ENCODE measurements around the gene YARS1. TPM values are rescaled to one million over a fixed set of nuclear protein-coding genes. Genes with fewer than 3 reads are reported as not detected.

Gene YARS1
- total and polyA plus RNA-seq, 2 of the 13 experiments (the other 11 are each of a cell fraction or from before 2014, with no cell fraction given): 50.1 to 113 TPM

GRCh38 chr1:32831878-32832277 is 14.7 kb upstream of the YARS1 start:
- BruUV-seq (replicated peaks): no TSS peak
- intact Hi-C loops (cut with micrococcal nuclease; ENCODE audit: unreplicated experiment) (no loop called here), in situ Hi-C loops (cut with HindIII; ENCODE audit: extremely low pct_ligation_motif_present, low pct_unique_long_range_greater_than_20kb) (no loop called here)
- Histone ChIP-seq H3K4me1 (ENCODE audit: insufficient read depth, low read length) (no peaks in the 10 kb centered on the region), H3K27ac (ENCODE audit: extremely low read length, insufficient read depth, low read length) (no peak overlapping the region), H3K9me3 (ENCODE audit: low read length) (no peaks in the 10 kb centered on the region), H3K9ac (ENCODE audit: insufficient read depth, low read depth, low read length) (no peak overlapping the region), H3K79me2 (ENCODE audit: insufficient read depth, low read length) (no peaks in the 10 kb centered on the region), H4K20me1 (ENCODE audit: insufficient read depth, low read length) (no peaks in the 10 kb centered on the region), H3K4me3 (replicated peaks in 1 of 3; ENCODE audit: insufficient read depth in 1 of 3, low read depth in 2 of 3, low read length in 3 of 3) (no peak overlapping the region), H3K27me3 (ENCODE audit: control insufficient read depth in 1 of 2, insufficient read depth in 2 of 2, low read length in 2 of 2) (no peaks in the 10 kb centered on the region), H3K4me2 (ENCODE audit: low read depth, low read length) (no peak overlapping the region), H2AFZ (ENCODE audit: low read length) (no peak overlapping the region), H3K36me3 (replicated peaks in 1 of 2; ENCODE audit: control insufficient read depth in 1 of 2, insufficient read depth in 2 of 2, low read length in 2 of 2) (peaks cover 7 to 26% of the 10 kb centered on the region in 2 experiments)
- FAIRE-seq (no peak), DNase-seq (ENCODE audit: low spot score) (no peak), ATAC-seq (no peak)
- ChIA-PET POLR2A (no interaction called here), CTCF (ENCODE audit: low intra/inter-chr PET ratio, low total read pairs) (no interaction called here)
- WGBS (ENCODE audit: low lambda C conversion rate): 97% methylated on average over 1 of the region's 1 CpG
- TF ChIP-seq ETV5 (CRISPR knock-in tag; IDR thresholded peaks at IDR 0.05; ENCODE audit: borderline replicate concordance) (no peak), MAF1 (CRISPR knock-in tag; IDR thresholded peaks at IDR 0.05; ENCODE audit: borderline replicate concordance) (no peak), CERS6 (CRISPR knock-in tag; IDR thresholded peaks at IDR 0.05) (no peak), IKZF5 (CRISPR knock-in tag; IDR thresholded peaks at IDR 0.05) (no peak), ZBTB25 (CRISPR knock-in tag; IDR thresholded peaks at IDR 0.05) (no peak), ZNF230 (CRISPR knock-in tag; IDR thresholded peaks at IDR 0.05) (no peak), ZFP62 (CRISPR knock-in tag; IDR thresholded peaks at IDR 0.05) (no peak), ZBTB43 (CRISPR knock-in tag; conservative IDR thresholded peaks at IDR 0.05) (no peak), TCF7 (IDR thresholded peaks at IDR 0.05; ENCODE audit: low read depth) (no peak), FOXO1 (CRISPR knock-in tag; IDR thresholded peaks at IDR 0.05) (no peak), ZNF567 (CRISPR knock-in tag; IDR thresholded peaks at IDR 0.05; ENCODE audit: borderline replicate concordance) (no peak), SIX1 (CRISPR knock-in tag; IDR thresholded peaks at IDR 0.05; ENCODE audit: borderline replicate concordance) (no peak), ZNF550 (CRISPR knock-in tag; IDR thresholded peaks at IDR 0.05; ENCODE audit: borderline replicate concordance) (no peak), TEF (CRISPR knock-in tag; IDR thresholded peaks at IDR 0.05) (no peak), ZNF292 (CRISPR knock-in tag; IDR thresholded peaks at IDR 0.05; ENCODE audit: borderline replicate concordance, low read depth) (no peak), ZNF546 (CRISPR knock-in tag; conservative IDR thresholded peaks at IDR 0.05) (no peak)

All from HepG2 (cell line).